Measurements from ENCODE around the gene SPNS2.

Gene SPNS2

GRCh38 chr17:4548061-4548461 lies 49.4 kb downstream of the SPNS2 start:
- in situ Hi-C loops (cut with MboI; ENCODE audit: low sequenced_read_pairs): no loop called here

- in situ Hi-C loops (cut with MboI; ENCODE audit: low sequenced_read_pairs): no loop called here
These were observed 50.2 kb downstream of the SPNS2 start for GRCh38 chr17:4548721-4549531.

GRCh38 chr17:4549781-4550533 lies 51.3 kb downstream of the SPNS2 start:
- in situ Hi-C loops (cut with MboI; ENCODE audit: low sequenced_read_pairs): loop anchor here (25.0 kb wide), 1 partner anchor 337 kb away; the partner anchor contains the start of gene C17orf107

DNA sequence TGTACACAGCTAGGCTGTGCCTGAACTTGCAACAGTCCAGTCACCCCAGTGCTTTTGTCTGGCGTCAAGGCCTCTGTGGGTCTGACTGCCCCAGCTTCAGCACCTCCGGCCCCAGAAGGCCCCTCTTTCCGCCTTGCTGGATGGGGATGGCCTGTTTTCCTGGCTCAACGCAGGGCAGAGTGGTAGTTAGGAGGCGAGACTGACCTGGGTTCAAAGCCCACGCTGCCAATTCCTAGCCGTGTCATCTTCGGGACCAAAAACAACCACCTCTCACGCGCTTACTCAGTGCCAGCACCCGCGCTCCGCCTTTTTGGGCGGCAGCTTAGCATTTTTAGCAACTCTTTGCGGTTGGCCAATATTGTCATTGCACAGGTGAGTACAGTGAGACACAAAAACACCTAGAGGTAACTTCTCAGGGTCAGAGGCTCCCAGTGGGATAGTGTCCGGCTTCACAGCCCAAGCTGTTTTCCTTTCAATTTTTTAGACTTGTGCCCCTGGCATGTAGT lies 51.9 kb downstream of the SPNS2 start:
- in situ Hi-C loops (cut with MboI; ENCODE audit: low sequenced_read_pairs): loop anchor here (25.0 kb wide), 1 partner anchor 337 kb away; the partner anchor contains the start of gene C17orf107

DNA sequence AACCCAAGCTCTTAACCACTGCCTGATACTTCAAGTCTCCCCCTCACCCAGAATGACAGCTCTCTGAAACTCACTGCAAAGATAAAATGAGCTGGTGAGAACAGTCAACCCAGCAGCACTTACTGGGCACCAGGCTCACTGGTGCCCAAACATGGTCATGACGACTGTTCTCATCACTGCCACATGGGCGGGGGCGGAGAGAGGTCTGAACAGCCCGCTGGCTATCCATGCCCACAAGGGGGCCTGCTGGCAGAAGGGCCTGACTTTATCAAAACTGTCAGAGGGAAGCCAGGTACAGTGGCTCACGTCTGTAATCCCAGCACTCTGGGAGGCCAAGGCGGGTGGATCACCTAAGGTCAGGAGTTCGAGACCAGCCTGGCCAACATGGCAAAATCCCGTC lies 52.5 kb downstream of the SPNS2 start:
- in situ Hi-C loops (cut with MboI; ENCODE audit: low sequenced_read_pairs): loop anchor here (25.0 kb wide), 1 partner anchor 336 kb away; the partner anchor contains the start of gene C17orf107

- in situ Hi-C loops (cut with MboI; ENCODE audit: low sequenced_read_pairs): loop anchor here (25.0 kb wide), 1 partner anchor 335 kb away; the partner anchor contains the start of gene C17orf107
These were observed 53.3 kb downstream of the SPNS2 start for GRCh38 chr17:4551796-4552525.

- in situ Hi-C loops (cut with MboI; ENCODE audit: low sequenced_read_pairs): loop anchor here (25.0 kb wide), 1 partner anchor 334 kb away; the partner anchor contains the start of gene C17orf107
These were observed 55.0 kb downstream of the SPNS2 start for GRCh38 chr17:4553669-4554068.

GRCh38 chr17:4554441-4554996 lies 55.8 kb downstream of the SPNS2 start:
- in situ Hi-C loops (cut with MboI; ENCODE audit: low sequenced_read_pairs): loop anchor here (25.0 kb wide), 1 partner anchor 333 kb away; the partner anchor contains the start of gene C17orf107

DNA sequence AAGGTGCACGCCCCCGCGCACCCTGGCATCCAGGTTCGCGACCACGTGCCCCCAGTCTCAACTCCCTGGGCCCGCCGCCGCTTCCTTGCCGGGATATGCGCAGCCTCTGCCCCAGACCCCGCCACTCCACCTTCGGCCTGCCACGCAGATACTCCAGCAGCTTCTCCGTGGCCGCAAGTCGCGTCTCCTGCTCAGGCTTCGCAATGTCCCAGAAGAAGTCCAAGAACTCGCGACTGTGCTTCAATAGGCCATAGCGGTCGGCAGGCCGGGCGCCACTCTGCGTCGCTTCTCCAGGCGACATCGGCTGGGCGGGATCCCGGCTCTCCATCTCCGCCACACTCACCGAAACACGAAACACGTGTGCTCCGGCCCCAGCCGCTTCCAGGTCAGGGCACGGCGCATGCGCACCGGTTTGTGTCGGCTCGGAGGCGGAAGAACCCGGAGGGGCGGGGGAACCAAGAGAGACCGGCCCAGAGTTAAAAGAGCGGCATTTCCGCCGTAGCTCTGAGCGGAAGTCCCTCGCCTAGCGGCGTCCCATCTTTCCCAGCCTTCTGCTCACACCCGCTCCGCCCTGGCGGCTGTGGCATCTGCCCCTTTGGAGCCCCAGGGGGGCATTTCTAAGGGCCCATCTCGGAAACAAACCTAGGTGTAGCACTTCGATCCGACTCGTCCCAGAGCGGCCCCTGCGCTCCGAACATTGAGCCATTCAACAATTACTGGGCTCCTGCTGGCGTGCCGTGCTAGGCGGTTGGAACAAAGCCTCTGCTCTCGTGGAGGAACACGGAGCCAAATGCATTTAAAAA lies 56.5 kb downstream of the SPNS2 start, which contains the start of gene MYBBP1A:
Gene MYBBP1A, minus strand, starts transcription at position 388 of the 803 bp plus-strand sequence. Its CDS starts 60 bp downstream, at position 328.
- in situ Hi-C loops (cut with MboI; ENCODE audit: low sequenced_read_pairs): loop anchor here (25.0 kb wide), 1 partner anchor 332 kb away; the partner anchor contains the start of gene C17orf107

DNA sequence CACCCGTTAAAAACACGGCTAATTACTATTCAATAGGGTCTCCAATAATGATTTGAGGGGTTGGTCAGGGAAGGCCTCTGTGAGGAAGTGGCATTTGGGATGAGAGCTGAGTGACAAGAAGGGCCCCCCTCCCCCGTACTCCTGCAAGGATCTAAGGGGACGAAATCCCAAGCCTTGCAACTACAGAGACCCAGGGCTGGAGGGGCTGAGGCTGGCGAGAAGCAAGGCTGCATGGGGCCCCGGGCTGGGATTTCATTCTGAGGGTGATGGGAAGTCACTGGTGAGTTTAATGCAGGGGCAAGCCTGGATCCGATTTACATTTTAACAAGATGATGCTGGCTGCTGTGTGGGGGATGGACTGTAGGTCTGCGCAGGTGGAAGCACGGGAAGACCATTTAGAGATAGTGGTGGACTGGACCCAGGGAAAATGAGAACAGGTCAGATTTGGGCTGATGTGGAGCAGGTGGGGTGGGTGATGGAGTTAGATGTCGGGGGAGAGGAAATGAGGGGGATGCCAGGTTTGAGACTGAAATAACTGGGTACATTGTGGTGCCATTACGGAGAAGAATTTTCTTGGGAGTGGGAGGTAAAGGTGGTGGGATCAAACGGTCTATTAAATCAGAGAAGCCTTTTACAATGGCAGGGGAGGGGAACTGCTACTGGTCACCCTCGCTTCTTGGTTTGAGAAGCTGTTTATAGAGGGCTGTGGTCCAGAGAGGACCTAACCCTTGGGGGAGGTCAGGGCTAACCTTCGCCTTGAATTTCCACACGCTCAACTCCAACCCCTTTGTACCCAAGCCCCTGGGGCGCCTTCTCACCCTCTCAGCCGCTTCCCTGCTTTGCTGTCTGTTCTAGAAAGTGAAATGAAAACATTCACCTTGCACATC lies 57.4 kb downstream of the SPNS2 start:
- in situ Hi-C loops (cut with MboI; ENCODE audit: low sequenced_read_pairs): loop anchor here (25.0 kb wide), 1 partner anchor 331 kb away; the partner anchor contains the start of gene C17orf107

- in situ Hi-C loops (cut with MboI; ENCODE audit: low sequenced_read_pairs): loop anchor here (25.0 kb wide), 1 partner anchor 330 kb away; the partner anchor contains the start of gene C17orf107
These were observed 58.3 kb downstream of the SPNS2 start for GRCh38 chr17:4556996-4557395.

DNA sequence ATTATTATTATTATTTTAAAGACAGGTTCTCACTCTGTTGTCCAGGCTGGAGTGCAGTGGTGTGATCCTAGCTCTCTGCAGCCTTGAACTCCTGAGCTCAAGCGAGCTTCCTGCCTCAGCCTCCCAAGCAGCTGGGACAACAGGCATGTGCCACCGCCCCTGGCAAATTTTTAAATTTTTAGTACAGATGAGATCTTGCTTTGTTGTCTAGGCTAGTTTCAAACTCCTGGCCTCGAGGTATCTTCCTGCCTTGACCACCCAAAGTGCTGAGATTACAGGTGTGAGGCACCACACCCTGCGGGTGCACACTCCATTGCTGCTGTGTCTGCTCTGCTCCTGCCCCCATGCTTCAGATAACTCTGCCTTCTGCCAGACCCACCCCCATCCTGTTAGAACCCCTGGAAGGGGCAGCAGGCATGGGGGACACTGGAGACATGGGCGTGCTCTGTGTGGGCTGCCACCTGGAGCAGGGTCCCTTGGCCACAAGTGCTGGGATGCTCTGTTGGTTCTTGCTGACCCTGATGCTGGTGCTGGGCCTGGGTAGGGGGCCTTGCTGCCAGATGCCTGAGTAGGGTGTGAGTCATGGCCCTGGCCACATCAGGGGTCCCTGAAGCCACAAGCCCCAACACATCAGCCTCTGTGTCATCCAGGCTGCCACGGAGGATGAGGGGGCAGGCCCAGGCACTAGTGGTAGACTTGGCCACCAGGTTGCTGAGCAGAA lies 59.1 kb downstream of the SPNS2 start:
- in situ Hi-C loops (cut with MboI; ENCODE audit: low sequenced_read_pairs): loop anchor here (25.0 kb wide), 1 partner anchor 330 kb away; the partner anchor contains the start of gene C17orf107

- in situ Hi-C loops (cut with MboI; ENCODE audit: low sequenced_read_pairs): loop anchor here (25.0 kb wide), 1 partner anchor 329 kb away; the partner anchor contains the start of gene C17orf107
These were observed 59.8 kb downstream of the SPNS2 start for GRCh38 chr17:4558347-4558971.

DNA sequence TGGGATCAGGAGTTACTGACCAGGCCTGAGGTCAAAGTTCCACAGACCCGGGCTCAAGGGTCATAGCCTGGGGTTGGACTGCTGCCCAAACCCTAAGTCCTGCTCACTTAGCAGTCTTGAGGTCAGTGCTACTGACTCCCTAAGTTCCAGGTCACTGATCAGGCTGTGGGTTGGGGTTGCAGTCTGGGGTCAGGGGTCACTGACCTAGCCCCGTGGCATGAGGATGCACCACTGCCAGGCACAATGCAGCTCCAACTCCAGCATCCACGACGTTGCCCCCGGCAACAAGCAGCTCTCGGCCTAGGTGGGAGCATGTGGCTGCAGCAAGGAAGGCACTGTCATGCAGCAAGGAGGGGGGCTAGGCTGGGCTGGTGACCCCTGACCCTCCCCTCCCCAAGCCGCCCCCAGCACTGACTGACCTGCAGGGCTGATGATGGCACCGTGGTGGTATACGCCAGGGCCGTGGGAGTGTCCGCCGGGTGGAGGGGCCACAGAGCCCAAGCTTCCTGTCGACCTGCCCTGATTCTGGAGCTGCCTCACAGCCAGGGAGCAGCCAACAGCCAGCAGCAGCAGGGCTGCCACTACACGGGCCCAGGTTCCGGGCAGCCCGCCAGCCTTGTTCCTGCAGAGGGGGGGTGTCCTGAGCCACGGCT lies 60.6 kb downstream of the SPNS2 start:
- in situ Hi-C loops (cut with MboI; ENCODE audit: low sequenced_read_pairs): loop anchor here (25.0 kb wide), 1 partner anchor 328 kb away; the partner anchor contains the start of gene C17orf107

DNA sequence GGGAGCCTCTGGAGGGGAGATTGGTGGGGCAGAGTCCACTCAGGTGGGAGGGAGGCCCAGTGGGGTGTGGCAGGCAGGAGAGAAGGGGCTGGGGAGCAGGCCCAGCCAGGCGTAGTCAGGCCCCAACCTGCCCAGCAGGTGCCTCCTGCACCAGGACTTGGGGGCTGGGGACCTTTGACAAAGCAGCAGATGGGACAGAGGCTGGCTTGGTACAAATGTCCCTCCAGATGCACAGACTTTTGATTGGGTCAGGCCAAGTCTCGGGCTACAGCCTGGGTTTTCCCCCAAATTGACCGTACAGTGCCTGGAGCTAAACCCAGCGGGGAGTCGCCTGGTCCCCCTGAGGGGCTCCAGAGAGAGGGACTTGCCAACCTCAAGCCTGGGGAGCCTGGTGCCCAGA lies 61.3 kb downstream of the SPNS2 start:
- in situ Hi-C loops (cut with MboI; ENCODE audit: low sequenced_read_pairs): loop anchor here (25.0 kb wide), 1 partner anchor 327 kb away; the partner anchor contains the start of gene C17orf107

- in situ Hi-C loops (cut with MboI; ENCODE audit: low sequenced_read_pairs): loop anchor here (25.0 kb wide), 1 partner anchor 327 kb away; the partner anchor contains the start of gene C17orf107
These were observed 61.7 kb downstream of the SPNS2 start, which contains the start of gene GGT6 for GRCh38 chr17:4560421-4560820. TSS of gene GGT6 (minus strand) at chr17:4560577. CDS start at chr17:4560521, 56 bp downstream.

All from HL-60/S4 treated with retinoic acid at 250 ng/mL for 4 days and 3 days (cell line).